Tibial artery (tissue), 4 donors: ENCODE measurements around the gene PSRC1.

ENCODE experiments used
- DNase-seq, 2 donors: peaks; one replicate each; pipeline ENCODE4 v3.0.0-alpha.2; 2019
- H3K27ac ChIP-seq, 2 donors: fragments of 200-600 bp; sonication (generic) in 1 of 2; 1 replicate in 1 of 2; 2 replicates in 1 of 2; pipeline ENCODE4 v1.5.1; 2018 to 2019; ENCODE audit warnings: mild to moderate bottlenecking in 1 of 2
- H3K27me3 ChIP-seq, 2 donors: fragments of 200-600 bp; sonication (generic) in 1 of 2; one replicate each; pipeline versions ENCODE4 v1.5.1 to v1.6.0; 2016 to 2019
- H3K36me3 ChIP-seq, 3 donors: fragments of 200-600 bp; sonication (generic) in 2 of 3; one replicate each; pipeline ENCODE4 v1.5.1; 2016 to 2019; ENCODE audit warnings: mild to moderate bottlenecking in 2 of 3
- H3K4me1 ChIP-seq, 4 donors: fragments of 200-600 bp; sonication (generic) in 2 of 4; 1 replicate in 3 of 4; 2 replicates in 1 of 4; pipeline ENCODE4 v1.5.1; 2016 to 2019
- H3K4me3 ChIP-seq, 2 donors: fragments of 200-600 bp; sonication (generic) in 1 of 2; 1 replicate in 1 of 2; 2 replicates in 1 of 2; pipeline ENCODE4 v1.5.1; 2018 to 2019; ENCODE audit warnings: mild to moderate bottlenecking in 2 of 2
- H3K9me3 ChIP-seq, 3 donors: fragments of 200-600 bp; sonication (generic) in 1 of 3; one replicate each; pipeline ENCODE4 v1.5.1; 2016 to 2019
- intact Hi-C: fragments of 100-400 bp; cut with DNase I; formaldehyde crosslinking; loops from one replicate; pipeline ENCODE4 v1.15.0; 2023; ENCODE audit warnings: low total_unique reads
- TF ChIP-seq, protein P1 (sequence below), 2 experiments: fragments of 200-600 bp in 1 of 2; fragments of 450-650 bp in 1 of 2; IDR thresholded peaks; one replicate each; pipeline ENCODE4 v1.5.1; 2017 to 2019; ENCODE audit warnings: antibody characterized with exemption in 2 of 2, mild to moderate bottlenecking in 1 of 2, moderate library complexity in 1 of 2

Gene PSRC1

DNA sequence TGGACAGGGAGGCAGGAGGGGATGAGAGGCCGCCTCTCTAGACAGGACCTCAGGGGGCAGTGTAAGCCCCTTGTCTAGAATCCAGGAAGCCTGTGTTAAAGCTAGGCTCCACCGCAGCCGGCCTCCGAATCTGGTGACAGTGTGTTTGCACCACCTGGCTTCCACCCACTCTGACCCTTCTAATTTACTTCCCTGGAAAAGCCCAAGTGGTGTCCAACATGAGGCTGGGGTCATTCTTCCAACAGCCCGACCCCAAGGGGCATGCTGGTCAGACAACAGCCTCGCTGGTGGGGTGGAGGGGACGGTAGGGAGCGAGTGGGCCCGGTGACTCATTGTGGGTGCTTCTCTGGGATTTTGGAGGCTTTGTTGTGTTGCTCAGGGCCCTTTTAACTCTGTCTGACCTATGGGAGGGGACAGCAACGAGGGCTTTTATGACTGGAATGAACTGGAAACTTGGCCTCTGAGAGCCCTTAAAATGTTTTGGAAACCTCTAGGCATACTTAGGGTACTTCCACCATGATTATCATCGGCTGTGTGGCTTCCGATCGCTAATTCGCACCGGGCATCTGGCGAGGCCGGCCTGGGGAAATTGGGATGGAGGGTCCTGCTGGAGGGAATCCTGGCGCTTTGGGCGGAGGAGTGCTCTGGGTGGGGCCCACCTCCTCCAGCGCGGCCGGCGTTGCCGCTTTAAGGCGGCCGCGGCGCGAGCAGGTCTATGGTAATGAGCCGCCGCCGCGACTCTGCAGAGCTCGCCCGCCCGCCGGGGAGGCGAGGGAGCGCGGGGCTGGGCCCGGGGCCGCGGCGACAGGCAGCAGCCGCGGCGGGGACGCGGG lies 33.9 kb downstream of the PSRC1 start, which contains the start of gene CELSR2:
Gene CELSR2 (plus strand): TSS at position 743 of the 833 bp plus-strand sequence. CDS start 541 bp downstream, outside the sequence.
- Histone ChIP-seq H3K36me3 (no peaks in the 10 kb centered on the region), H3K27me3 (peaks cover 0 to 5% of the 10 kb centered on the region in 2 donors), H3K27ac (peak within 1 kb of the TSS in 1 of 2 donors; percentile 10), H3K4me1 (peaks cover 0 to 28% (median 21%) of the 10 kb centered on the region in 4 donors), H3K9me3 (no peaks in the 10 kb centered on the region), H3K4me3 (peak within 1 kb of the TSS; percentile 56 to 80)
- DNase-seq: peak in 1 of 2 donors; percentile 74
- TF ChIP-seq, protein P1, sequence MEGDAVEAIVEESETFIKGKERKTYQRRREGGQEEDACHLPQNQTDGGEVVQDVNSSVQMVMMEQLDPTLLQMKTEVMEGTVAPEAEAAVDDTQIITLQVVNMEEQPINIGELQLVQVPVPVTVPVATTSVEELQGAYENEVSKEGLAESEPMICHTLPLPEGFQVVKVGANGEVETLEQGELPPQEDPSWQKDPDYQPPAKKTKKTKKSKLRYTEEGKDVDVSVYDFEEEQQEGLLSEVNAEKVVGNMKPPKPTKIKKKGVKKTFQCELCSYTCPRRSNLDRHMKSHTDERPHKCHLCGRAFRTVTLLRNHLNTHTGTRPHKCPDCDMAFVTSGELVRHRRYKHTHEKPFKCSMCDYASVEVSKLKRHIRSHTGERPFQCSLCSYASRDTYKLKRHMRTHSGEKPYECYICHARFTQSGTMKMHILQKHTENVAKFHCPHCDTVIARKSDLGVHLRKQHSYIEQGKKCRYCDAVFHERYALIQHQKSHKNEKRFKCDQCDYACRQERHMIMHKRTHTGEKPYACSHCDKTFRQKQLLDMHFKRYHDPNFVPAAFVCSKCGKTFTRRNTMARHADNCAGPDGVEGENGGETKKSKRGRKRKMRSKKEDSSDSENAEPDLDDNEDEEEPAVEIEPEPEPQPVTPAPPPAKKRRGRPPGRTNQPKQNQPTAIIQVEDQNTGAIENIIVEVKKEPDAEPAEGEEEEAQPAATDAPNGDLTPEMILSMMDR (IDR thresholded peaks at IDR 0.05): no peak
- intact Hi-C loops: no loop called here

DNA sequence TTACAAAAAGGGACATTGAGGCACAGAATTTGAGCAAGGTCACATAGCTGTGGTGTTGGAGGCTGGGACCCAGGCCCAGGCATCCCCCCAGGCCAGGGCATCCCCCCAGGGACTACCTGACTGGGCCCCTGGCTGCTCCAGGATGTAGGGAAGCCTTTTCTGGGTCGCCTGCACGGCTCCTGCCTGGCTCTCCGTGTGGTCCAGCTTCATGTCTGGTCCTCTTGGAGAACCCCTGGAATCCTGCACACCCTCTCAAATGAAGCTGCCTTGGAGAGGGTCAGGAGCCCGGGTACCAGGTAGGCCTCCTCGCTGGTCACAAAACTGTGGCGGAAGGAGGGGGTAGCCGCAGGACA lies 34.5 kb downstream of the PSRC1 start:
- no peaks in the 10 kb centered on the region for H3K36me3 ChIP-seq
- H3K4me3 ChIP-seq: no peak overlapping the region
- H3K27me3 ChIP-seq: peaks cover 0 to 5% of the 10 kb centered on the region in 2 donors
- DNase-seq: no peak
- no peaks in the 10 kb centered on the region for H3K9me3 ChIP-seq
- intact Hi-C loops: no loop called here
- H3K4me1 ChIP-seq: peaks cover 0 to 22% (median 15%) of the 10 kb centered on the region in 4 donors
- no peak overlapping the region for H3K27ac ChIP-seq
- TF ChIP-seq, protein P1 (IDR thresholded peaks at IDR 0.05): no peak

DNA sequence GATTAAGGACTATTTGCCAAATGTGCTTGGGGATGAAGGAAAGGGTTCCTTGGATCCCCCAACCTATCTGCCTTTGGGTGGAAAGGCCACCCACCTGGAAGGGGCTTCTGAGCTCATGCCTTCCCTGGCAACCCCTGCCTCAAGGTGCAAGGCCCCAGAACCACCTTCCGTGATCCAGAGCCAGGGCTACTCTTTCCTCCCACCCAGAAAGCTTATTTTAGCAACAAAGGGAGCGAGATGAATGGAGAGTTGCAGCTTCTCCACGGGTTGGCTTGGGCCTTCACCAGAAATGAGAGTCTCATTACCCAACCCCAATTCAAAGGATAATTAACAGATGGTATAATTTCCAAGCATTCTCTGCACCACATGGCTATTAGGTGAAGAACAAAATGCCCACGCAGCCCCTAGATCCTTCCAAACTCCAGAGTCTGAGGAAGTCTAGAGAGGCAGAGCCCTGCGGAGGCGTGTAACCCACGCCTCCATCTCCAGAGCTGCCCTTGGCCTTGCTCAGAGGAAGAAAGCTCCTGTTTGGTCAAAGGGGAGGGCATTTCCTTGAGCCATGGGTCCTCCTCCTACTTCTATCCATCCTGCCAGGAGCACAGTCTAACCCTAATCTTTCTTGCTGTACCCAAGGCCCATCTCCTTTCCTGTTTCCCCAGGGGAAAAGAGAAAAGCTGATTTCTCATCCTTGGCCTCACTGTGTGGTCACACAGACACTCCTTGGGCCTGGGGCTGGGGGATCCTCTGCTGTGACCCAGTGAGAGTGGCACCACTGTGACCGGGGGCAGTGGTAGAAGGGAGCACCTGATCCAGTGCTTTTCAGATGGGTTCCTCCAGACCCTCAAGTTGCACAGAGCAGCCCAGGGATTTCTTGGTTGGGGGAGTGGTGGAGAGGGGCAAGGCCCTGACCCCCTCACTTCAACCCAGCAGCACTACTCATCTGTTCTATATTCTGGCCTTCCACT lies 35.3 kb downstream of the PSRC1 start:
- H3K4me1 ChIP-seq: peaks cover 0 to 17% (median 11%) of the 10 kb centered on the region in 4 donors
- H3K9me3 ChIP-seq: no peaks in the 10 kb centered on the region
- no peak overlapping the region for H3K27ac ChIP-seq
- intact Hi-C loops: no loop called here
- DNase-seq: peak in 1 of 2 donors; percentile 10
- H3K4me3 ChIP-seq: no peak overlapping the region
- TF ChIP-seq, protein P1 (IDR thresholded peaks at IDR 0.05): no peak
- H3K36me3 ChIP-seq: no peaks in the 10 kb centered on the region
- peaks cover 0 to 5% of the 10 kb centered on the region in 2 donors for H3K27me3 ChIP-seq

DNA sequence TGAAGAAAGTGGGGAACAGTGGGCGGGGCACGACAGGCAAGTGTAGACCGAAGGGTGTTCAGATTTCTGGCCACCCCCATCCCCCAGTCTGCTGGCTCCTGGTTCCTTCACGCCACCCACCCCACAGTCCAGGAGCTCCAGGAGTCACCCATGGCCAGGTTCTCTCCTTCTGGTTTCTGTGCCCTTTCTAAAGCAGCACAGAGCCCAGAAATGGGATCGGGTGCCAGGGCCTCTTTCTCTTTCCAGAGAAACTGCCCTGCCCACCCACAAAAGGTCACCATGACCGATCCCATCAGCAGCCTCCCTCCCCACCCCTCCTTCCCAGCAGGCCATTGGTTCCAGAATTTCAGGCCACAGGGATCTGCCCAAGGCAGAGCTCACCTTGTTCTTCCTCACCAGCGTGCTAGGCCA lies 36.8 kb downstream of the PSRC1 start:
- no peaks in the 10 kb centered on the region for H3K36me3 ChIP-seq
- H3K4me1 ChIP-seq: peaks cover 0 to 29% (median 23%) of the 10 kb centered on the region in 4 donors
- DNase-seq: peak in 1 of 2 donors; percentile 9
- H3K9me3 ChIP-seq: no peaks in the 10 kb centered on the region
- peaks cover 0 to 7% of the 10 kb centered on the region in 2 donors for H3K27me3 ChIP-seq
- TF ChIP-seq, protein P1 (IDR thresholded peaks at IDR 0.05): no peak
- intact Hi-C loops: no loop called here
- no peak overlapping the region for H3K4me3 ChIP-seq
- no peak overlapping the region for H3K27ac ChIP-seq

DNA sequence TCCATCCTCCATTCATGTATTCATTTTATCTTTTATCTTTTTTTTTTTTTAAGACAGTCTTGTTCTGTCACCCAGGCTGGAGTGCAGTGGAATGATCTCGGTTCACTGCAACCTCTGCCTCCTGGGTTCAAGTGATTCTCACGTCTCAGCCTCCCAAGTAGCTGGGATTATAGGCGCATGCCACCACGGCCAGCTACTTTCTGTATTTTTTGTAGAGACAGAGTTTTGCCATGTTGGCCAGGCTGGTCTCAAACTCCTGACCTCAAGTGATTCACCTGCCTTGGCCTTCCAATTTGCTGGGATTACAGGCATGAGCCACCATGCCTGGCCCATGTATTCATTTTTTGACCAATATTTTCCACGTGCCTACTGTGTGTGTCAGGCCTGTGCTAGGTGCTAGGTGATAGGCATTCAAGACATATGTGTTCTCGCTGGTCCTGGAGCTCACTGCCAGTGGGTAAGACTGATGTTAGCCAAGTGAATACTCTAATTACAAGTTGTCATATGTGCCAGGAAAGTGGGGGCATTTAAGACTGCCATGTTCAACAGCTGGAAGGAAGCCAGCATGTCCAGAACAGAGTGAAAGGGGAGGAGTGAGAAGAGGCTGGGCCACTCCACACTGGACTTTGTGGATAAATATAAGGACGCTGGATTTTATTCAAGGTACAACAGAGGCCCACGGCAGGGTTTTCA lies 38.9 kb downstream of the PSRC1 start:
- Histone ChIP-seq H3K27ac (no peak overlapping the region), H3K9me3 (no peaks in the 10 kb centered on the region), H3K4me1 (peaks cover 0 to 35% (median 25%) of the 10 kb centered on the region in 4 donors), H3K36me3 (peaks cover 0 to 5% (median 3%) of the 10 kb centered on the region in 3 donors), H3K4me3 (no peak overlapping the region), H3K27me3 (peaks cover 0 to 7% of the 10 kb centered on the region in 2 donors)
- DNase-seq: no peak
- intact Hi-C loops: no loop called here
- TF ChIP-seq, protein P1 (IDR thresholded peaks at IDR 0.05): no peak
